Kidney (tissue), 14 donors: ENCODE measurements around the gene HTT. TPM values are rescaled to one million over a fixed set of nuclear protein-coding genes. Genes with fewer than 3 reads are reported as not detected.

Experiments used
- DNase-seq, 5 donors: peaks; one replicate each; pipeline ENCODE4 v3.0.0-alpha.2; 2013 to 2020
- FAIRE-seq: peaks from 2 replicates; lab custom pipeline; 2012; peaks lifted over from hg19 to GRCh38; lab: Jason Lieb, UNC
- H3K27ac ChIP-seq, 2 donors: one replicate each; pipeline ENCODE4 v1.7.0; 2013; ENCODE audit warnings: low read depth in 2 of 2, low read length in 2 of 2, inconsistent platforms in 1 of 2
- H3K27me3 ChIP-seq: one replicate; pipeline ENCODE4 v1.7.1; 2013; ENCODE audit warnings: low read length, inconsistent platforms; ENCODE audit not compliant: control insufficient read depth, insufficient read depth
- H3K36me3 ChIP-seq, 3 donors: one replicate each; pipeline versions ENCODE4 v1.7.0 to v1.7.1; 2013; ENCODE audit warnings: low read length in 3 of 3, control low read depth in 1 of 3, inconsistent platforms in 1 of 3; ENCODE audit not compliant: insufficient read depth in 3 of 3, control insufficient read depth in 2 of 3
- H3K4me1 ChIP-seq, 3 donors: one replicate each; pipeline versions ENCODE4 v1.7.0 to v1.7.1; 2013; ENCODE audit warnings: low read length in 3 of 3, inconsistent platforms in 1 of 3, low read depth in 1 of 3; ENCODE audit not compliant: control insufficient read depth in 2 of 3, insufficient read depth in 2 of 3
- H3K4me3 ChIP-seq, 3 donors: one replicate each; pipeline versions ENCODE4 v1.7.0 to v1.8.1; 2013; ENCODE audit warnings: low read length in 3 of 3, control low read depth in 1 of 3, inconsistent platforms in 1 of 3
- H3K9ac ChIP-seq, 3 donors: one replicate each; pipeline versions ENCODE4 v1.7.0 to v1.7.1; 2013; ENCODE audit warnings: low read length in 3 of 3, control low read depth in 1 of 3, inconsistent platforms in 1 of 3
- H3K9me3 ChIP-seq, 3 donors: one replicate each; pipeline versions ENCODE4 v1.7.0 to v1.7.1; 2013; ENCODE audit warnings: low read length in 3 of 3, control low read depth in 1 of 3, inconsistent platforms in 1 of 3; ENCODE audit not compliant: control insufficient read depth in 2 of 3, insufficient read depth in 1 of 3
- intact Hi-C: fragments of 100-400 bp; cut with DNase I; formaldehyde crosslinking; loops from one replicate; pipeline ENCODE4 v1.11.1; 2022
- polyA plus RNA-seq: library from polyadenylated mRNA; stranded (reverse); fragments of 350-450 nt; fragmentation: Illumina TruSeq; extraction: RNeasy Lipid Tissue Mini Kit (QIAGEN cat#74804); gene quantifications from one replicate; pipeline ENCODE4 v1.2.3, GENCODE V29; 2014; ENCODE audit warnings: low read depth, low replicate concordance; ENCODE audit not compliant: insufficient read depth
- total RNA-seq: library from RNA; stranded (reverse); fragmentation: NEBNext Ultra II Directional; extraction: Animal tissue kit (Norgen Biotek cat#: 25700); gene quantifications from one replicate; pipeline ENCODE4 v1.2.1, GENCODE V29; 2021
- TF ChIP-seq, protein P1 (sequence below): IDR thresholded peaks from 3 replicates; pipeline ENCODE4 v1.5.1; 2012; ENCODE audit warnings: mild to moderate bottlenecking, moderate library complexity, borderline replicate concordance; ENCODE audit not compliant: insufficient read depth; ENCODE audit errors: extremely low read depth
- donor health status: control.
- donor health status: control.
- donor health status: control.
- donor health status: control.
- donor health status: control.
- donor health status: DM: yes; HTN: yes; CAD: no.
- donor health status: Normal renal cell carcinoma (clear cell type).

The HTT gene
- total and polyA plus RNA-seq, 2 donors from 2014 or later: 7.2 to 64.0 TPM

DNA sequence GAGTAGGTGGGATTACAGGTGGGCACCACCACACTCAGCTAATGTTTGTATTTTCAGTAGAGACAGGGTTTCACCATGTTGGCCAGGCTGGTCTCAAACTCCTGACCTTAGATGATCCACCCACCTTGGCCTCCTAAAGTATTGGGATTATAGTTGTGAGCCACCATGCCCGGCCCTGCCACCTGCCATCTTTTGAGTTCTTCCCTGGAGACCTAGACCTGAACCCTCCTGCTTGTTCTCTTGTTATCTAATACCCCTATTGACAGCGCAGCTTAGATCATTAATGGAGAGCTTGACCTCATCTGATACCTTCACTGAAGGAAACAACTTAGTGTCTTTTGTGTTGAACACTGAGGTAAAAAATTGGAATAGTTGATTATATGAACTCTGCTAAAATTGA is 53.6 kb downstream of the HTT start:
- Histone ChIP-seq H3K4me1 (peaks cover 0 to 2% (median 0%) of the 10 kb centered on the region in 3 donors), H3K4me3 (no peak overlapping the region), H3K27ac (no peak overlapping the region), H3K9ac (no peak overlapping the region), H3K27me3 (no peaks in the 10 kb centered on the region), H3K9me3 (no peaks in the 10 kb centered on the region), H3K36me3 (peaks cover 13 to 63% (median 38%) of the 10 kb centered on the region in 3 donors)
- DNase-seq (no peak), FAIRE-seq (no peak)
- TF ChIP-seq, protein P1, sequence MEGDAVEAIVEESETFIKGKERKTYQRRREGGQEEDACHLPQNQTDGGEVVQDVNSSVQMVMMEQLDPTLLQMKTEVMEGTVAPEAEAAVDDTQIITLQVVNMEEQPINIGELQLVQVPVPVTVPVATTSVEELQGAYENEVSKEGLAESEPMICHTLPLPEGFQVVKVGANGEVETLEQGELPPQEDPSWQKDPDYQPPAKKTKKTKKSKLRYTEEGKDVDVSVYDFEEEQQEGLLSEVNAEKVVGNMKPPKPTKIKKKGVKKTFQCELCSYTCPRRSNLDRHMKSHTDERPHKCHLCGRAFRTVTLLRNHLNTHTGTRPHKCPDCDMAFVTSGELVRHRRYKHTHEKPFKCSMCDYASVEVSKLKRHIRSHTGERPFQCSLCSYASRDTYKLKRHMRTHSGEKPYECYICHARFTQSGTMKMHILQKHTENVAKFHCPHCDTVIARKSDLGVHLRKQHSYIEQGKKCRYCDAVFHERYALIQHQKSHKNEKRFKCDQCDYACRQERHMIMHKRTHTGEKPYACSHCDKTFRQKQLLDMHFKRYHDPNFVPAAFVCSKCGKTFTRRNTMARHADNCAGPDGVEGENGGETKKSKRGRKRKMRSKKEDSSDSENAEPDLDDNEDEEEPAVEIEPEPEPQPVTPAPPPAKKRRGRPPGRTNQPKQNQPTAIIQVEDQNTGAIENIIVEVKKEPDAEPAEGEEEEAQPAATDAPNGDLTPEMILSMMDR: no peak
- intact Hi-C loops: no loop called here

DNA sequence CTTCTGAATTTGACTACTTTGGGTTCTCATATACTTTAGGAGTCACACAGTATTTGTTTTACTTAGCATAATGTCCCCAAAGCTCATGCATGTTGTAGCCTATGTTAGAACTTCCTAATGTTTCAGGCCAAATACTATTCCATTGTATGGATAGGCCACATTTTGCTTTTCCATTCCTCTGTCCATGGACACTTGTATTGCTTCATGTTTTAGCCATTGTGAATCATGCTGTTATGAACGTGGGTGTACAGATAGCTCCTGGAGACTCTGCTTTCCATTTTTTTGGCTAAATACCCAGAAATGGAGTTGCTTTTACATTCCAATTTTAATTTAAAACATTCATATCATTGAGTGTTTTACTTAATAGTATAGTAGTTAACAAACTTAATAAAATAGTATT is 54.5 kb downstream of the HTT start:
- intact Hi-C loops: no loop called here
- Histone ChIP-seq H3K27ac (no peak overlapping the region), H3K4me1 (no peaks in the 10 kb centered on the region), H3K27me3 (no peaks in the 10 kb centered on the region), H3K36me3 (peaks cover 13 to 67% (median 41%) of the 10 kb centered on the region in 3 donors), H3K9me3 (no peaks in the 10 kb centered on the region), H3K9ac (no peak overlapping the region), H3K4me3 (no peak overlapping the region)
- FAIRE-seq: no peak
- DNase-seq: no peak
- TF ChIP-seq, protein P1: no peak

DNA sequence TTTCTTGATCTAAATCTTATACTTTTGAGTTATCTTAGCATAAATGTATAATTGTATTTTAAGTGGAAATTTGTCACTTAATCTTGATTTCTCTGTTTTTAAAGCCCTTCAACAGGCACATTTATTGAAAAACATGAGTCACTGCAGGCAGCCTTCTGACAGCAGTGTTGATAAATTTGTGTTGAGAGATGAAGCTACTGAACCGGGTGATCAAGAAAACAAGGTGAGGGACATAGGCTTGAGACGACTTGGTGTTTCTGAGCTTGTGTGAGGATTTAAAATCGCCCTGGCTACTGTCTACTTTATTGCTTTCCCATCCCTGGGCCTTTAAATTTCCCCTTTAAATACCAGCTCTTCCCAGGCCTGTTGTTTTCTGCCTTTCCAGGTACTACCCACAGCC is 55.7 kb downstream of the HTT start:
- intact Hi-C loops: no loop called here
- FAIRE-seq (no peak), DNase-seq (no peak)
- Histone ChIP-seq H3K4me3 (no peak overlapping the region), H3K9ac (no peak overlapping the region), H3K9me3 (no peaks in the 10 kb centered on the region), H3K27me3 (no peaks in the 10 kb centered on the region), H3K4me1 (no peaks in the 10 kb centered on the region), H3K36me3 (peaks cover 17 to 73% (median 44%) of the 10 kb centered on the region in 3 donors), H3K27ac (no peak overlapping the region)
- TF ChIP-seq, protein P1: no peak

DNA sequence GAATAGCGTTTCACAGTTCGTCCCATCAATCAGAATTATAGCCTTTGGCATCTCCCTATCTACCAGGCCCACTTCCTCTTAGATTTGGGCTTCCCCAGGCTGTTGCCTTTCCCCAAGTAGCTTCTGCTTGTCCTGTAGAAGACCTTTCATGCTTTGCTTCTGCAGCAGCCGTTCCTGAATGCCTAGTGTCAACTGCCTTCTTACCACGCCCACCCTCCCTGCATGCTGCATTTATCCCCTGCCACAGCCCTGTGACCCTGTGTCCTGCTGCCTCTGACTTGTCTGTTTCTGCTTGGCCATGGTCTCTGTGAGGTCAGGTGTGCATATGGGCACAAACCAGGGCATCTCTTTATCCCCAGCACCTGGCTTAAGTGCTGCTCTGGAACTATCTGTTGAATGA is 56.3 kb downstream of the HTT start:
- H3K27ac ChIP-seq: no peak overlapping the region
- TF ChIP-seq, protein P1: no peak
- H3K9me3 ChIP-seq: no peaks in the 10 kb centered on the region
- FAIRE-seq (no peak), DNase-seq (no peak)
- no peak overlapping the region for H3K9ac ChIP-seq
- H3K4me1 ChIP-seq: peaks cover 0 to 3% (median 0%) of the 10 kb centered on the region in 3 donors
- H3K4me3 ChIP-seq: no peak overlapping the region
- intact Hi-C loops: no loop called here
- H3K27me3 ChIP-seq: no peaks in the 10 kb centered on the region
- peaks cover 15 to 69% (median 42%) of the 10 kb centered on the region in 3 donors for H3K36me3 ChIP-seq
